ENCODE results near the gene PLD3. TPM values are rescaled to one million over a fixed set of nuclear protein-coding genes. Genes with fewer than 3 reads are reported as not detected.

Gene PLD3
- total RNA-seq, 1 donor from 2014 or later: 208 TPM

DNA sequence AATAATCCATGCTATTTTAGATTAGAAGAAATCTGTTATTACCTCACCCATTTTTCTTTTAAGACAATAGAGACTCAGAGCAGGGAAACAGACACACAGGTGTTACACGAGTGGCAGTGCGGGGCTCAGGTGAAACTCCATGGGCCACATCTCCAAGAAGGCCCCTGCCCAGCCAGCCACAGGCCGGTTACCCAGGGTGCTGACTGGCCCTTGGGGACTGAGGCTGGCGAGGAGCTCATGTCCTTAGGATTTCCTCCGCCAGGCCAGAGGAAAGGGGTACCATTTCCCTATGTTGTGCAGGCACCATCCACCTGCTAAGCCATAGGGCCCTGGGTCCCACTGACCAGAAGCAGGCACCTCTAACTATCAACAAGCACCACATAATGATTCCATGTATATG is 10.9 kb upstream of the PLD3 start:
- no peaks in the 10 kb centered on the region for H3K27me3 Mint-ChIP-seq (ENCODE audit: low read depth)

DNA sequence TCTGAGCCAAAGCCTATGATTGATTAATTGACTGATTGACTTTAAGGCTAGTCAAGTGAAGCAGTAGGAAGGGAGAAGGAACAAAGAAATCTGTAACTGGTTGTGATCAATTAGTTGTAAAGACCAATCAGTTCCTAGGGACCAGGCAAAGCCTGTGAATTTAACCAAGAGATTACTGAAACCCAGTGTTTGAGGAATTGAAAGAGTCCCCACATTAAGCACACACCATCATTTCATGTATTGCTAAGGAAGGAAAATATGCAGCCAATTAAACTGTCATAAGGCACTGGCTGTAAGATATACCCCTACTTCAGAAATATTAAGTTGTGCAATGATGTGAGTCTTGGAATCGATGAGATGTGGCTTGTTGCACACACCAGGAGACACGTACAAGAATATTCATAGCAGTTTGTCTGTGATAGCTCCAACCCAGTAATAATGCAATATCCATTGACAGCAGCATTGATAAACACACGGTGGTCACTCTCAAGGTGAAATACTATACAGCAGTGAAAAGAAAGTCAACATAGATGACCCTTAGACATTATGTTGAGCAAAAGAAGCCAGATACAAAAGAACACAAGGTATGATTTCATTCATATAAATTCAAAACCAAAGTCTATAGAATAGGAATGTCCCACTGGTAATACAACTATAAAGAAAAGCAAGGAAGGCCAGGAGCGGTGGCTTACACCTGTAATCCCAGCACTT is 9.3 kb upstream of the PLD3 start:
- Mint-ChIP-seq H3K4me1 (no peaks in the 10 kb centered on the region), H3K4me3 (no peak overlapping the region), H3K27ac (ENCODE audit: unreplicated experiment) (no peak overlapping the region), H3K9me3 (no peaks in the 10 kb centered on the region), H3K27me3 (ENCODE audit: low read depth) (no peaks in the 10 kb centered on the region), H3K36me3 (ENCODE audit: low read depth) (peaks cover 3% of the 10 kb centered on the region)
- TF ChIP-seq, protein P1, sequence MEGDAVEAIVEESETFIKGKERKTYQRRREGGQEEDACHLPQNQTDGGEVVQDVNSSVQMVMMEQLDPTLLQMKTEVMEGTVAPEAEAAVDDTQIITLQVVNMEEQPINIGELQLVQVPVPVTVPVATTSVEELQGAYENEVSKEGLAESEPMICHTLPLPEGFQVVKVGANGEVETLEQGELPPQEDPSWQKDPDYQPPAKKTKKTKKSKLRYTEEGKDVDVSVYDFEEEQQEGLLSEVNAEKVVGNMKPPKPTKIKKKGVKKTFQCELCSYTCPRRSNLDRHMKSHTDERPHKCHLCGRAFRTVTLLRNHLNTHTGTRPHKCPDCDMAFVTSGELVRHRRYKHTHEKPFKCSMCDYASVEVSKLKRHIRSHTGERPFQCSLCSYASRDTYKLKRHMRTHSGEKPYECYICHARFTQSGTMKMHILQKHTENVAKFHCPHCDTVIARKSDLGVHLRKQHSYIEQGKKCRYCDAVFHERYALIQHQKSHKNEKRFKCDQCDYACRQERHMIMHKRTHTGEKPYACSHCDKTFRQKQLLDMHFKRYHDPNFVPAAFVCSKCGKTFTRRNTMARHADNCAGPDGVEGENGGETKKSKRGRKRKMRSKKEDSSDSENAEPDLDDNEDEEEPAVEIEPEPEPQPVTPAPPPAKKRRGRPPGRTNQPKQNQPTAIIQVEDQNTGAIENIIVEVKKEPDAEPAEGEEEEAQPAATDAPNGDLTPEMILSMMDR (conservative IDR thresholded peaks at IDR 0.05): no peak
- DNase-seq (ENCODE audit: low read depth, low spot score): no peak

More for the DNA sequence above, 10.9 kb upstream of the PLD3 start:
- H3K27ac Mint-ChIP-seq (ENCODE audit: unreplicated experiment): no peak overlapping the region
- DNase-seq (ENCODE audit: low read depth, low spot score): no peak
- no peak overlapping the region for H3K4me3 Mint-ChIP-seq
- H3K36me3 Mint-ChIP-seq (ENCODE audit: low read depth): peaks cover 3% of the 10 kb centered on the region
- no peaks in the 10 kb centered on the region for H3K4me1 Mint-ChIP-seq
- no peaks in the 10 kb centered on the region for H3K9me3 Mint-ChIP-seq
- TF ChIP-seq, protein P1 (conservative IDR thresholded peaks at IDR 0.05): no peak

DNA sequence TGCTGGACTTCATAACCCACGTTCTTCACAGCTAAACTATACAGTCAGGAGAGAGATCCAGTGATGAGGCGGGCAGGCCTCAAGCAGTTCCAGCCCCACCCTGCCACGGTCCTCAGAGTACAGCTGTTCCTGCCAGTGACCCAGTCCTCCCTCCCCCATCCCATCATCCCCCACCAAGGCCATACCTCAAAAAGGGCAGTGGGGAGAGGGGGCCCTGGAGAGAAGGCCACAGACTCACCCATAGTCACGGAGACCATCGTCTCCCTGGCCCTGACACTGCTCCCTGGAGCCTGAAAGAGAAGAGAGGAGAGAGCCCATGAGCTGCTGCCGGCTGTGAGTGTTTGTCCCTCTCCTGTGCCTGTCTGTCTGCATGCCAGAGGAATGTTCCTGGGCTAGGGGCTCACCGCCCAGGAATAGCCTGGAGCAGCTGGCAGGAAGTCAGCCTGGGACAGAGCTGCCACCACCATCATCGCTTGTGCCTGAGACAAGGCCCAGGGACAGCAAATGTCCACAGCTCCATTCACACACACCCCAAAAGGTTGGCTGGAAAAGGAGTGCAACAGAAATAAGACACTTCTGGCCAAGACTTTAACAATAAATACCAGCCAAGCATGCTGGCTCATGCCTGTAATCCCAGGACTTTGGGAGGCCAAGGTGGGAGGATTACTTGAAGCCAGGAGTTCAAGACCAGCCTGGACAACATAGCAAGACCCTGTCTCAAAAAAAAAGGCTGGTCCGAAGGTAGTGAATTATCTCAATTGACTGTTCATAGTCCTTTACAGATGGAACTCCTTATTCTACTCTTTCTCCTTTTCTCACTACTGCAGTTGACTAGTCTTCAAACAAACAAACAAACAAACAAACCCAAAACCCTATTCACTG is 6.7 kb upstream of the PLD3 start:
- TF ChIP-seq, protein P1 (conservative IDR thresholded peaks at IDR 0.05): no peak
- no peaks in the 10 kb centered on the region for H3K27me3 Mint-ChIP-seq (ENCODE audit: low read depth)

DNA sequence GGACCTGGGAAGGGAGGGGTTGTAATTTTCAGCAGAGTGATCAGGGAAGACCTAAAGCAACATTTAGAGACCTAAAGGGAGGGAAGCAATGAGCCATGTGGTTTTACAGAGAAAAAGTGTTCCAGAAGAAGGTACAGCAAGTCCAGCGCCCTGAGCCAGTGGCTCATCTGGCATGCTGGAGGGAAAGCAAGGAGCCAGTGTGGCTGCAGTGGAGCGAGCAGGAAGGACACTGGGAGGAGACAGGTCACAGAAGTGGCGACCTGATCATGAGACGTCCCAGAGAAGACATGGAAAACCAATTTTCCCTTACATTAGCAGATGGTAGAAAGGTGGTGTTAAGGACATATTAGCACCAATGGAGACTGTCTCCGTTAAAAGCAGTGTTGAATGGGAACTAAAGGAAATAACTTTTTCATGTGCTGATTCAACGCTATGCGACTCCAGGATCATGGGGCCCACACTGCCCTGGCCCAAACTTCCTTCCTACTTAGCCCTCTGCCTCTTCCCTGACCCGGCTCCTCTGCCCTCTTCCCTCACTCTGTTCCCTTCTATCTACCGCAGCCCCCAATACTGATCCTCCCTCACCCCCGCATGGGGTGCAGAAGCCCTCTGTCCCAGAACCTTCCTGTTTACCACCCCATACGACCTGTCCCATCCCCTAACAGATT is 5.7 kb upstream of the PLD3 start:
- TF ChIP-seq, protein P1 (conservative IDR thresholded peaks at IDR 0.05): no peak
- Mint-ChIP-seq H3K4me1 (peaks cover 10% of the 10 kb centered on the region), H3K9me3 (no peaks in the 10 kb centered on the region), H3K4me3 (peak overlapping the region; percentile 16), H3K36me3 (ENCODE audit: low read depth) (peaks cover 3% of the 10 kb centered on the region), H3K27me3 (ENCODE audit: low read depth) (no peaks in the 10 kb centered on the region), H3K27ac (ENCODE audit: unreplicated experiment) (peak overlapping the region; percentile 5)
- DNase-seq (ENCODE audit: low read depth, low spot score): no peak

More for the DNA sequence above, 6.7 kb upstream of the PLD3 start:
- Mint-ChIP-seq H3K4me1 (peaks cover under 1% of the 10 kb centered on the region), H3K36me3 (ENCODE audit: low read depth) (peaks cover 3% of the 10 kb centered on the region), H3K27ac (ENCODE audit: unreplicated experiment) (peak overlapping the region; percentile 28), H3K9me3 (no peaks in the 10 kb centered on the region), H3K4me3 (no peak overlapping the region)
- no peak for DNase-seq (ENCODE audit: low read depth, low spot score)

DNA sequence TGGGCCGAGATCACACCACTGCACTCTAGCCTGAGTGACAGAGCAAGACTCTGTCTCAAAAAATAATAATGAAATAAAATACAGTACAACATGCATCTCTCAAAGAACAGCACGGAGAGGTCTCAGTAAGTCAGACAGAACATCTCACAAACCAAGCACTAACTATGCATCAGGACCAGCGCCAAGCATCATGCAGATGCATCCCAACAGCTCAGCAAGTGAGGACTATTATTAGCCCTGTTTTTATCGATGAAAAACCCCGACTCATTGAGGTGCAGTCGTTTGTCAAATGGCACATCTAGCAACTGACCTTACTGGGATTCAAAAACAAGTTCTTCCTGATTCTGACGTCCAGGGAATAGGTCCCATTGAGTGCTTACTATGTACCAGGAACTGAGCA is 4.1 kb upstream of the PLD3 start:
- Mint-ChIP-seq H3K36me3 (ENCODE audit: low read depth) (peaks cover 1% of the 10 kb centered on the region), H3K4me1 (peaks cover 24% of the 10 kb centered on the region), H3K4me3 (peak overlapping the region; percentile 66), H3K27me3 (ENCODE audit: low read depth) (no peaks in the 10 kb centered on the region), H3K9me3 (no peaks in the 10 kb centered on the region), H3K27ac (ENCODE audit: unreplicated experiment) (no peak overlapping the region)
- DNase-seq (ENCODE audit: low read depth, low spot score): no peak
- TF ChIP-seq, protein P1 (conservative IDR thresholded peaks at IDR 0.05): no peak
